DMS153 (cell line): Measurements from ENCODE around the gene RNF212.
"Not testable (repeated sequence)": the region's sequence is repeated elsewhere in the genome, so short reads cannot be mapped to it uniquely, and the experiment has no call there.

Source experiments
- DNase-seq: peaks from one replicate; lab custom pipeline; 2025; lab: John Stamatoyannopoulos, UW

Gene RNF212

GRCh38 chr4:1065732-1066131 lies 47.6 kb downstream of the RNF212 start:
- DNase-seq, result no peak

- DNase-seq, result no peak
These were observed 50.9 kb downstream of the RNF212 start for GRCh38 chr4:1062419-1062818.

DNA sequence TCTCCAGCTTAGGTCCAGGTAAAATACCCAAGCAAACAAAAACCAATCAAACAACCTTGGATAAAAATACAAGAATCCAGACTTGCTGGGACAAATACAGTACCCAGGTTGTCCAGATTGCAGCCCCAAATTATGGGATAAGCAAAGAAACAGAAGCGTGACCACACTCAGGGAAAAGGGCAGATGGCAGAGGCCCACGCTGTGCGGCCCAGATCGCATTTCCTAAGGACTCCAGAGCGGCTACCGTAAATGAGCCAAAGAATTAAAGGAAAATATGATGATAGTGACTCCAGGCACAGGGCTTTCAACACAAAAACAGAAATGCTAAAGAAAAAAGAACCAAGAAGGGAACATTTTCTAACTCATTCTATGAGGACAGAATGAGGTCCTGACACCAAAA lies 51.6 kb downstream of the RNF212 start:
- DNase-seq, result no peak

DNA sequence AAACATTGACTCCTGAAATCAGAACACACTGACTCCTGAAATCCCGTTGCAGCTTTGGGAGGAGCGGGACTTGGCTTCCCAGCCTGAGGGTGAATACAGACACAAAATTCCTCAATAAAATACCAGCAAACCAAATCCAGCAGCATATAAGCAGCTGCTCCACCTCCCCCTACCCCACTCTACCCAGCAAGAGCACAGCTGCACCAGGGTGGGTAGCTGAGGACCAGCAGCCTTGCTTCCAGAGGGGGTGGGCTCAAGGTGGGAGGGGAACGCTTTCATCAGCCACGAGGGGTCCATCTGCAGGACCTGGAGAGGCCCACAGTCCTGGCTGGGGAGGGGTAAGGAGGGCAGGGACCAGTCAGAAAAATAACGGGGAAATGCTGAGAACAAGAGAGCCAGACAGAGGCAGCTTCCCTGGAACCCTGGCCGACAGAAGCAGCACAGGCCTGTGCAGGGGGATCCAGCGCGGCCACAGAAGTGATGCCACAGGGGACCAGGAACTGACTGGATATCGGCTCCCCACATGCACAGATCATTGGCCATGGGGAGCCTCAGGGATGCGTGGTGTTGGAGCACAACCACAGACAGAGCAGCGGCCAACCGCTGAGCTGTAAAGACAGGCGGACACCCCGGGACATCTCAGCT lies 52.2 kb downstream of the RNF212 start:
- no peak for DNase-seq

DNA sequence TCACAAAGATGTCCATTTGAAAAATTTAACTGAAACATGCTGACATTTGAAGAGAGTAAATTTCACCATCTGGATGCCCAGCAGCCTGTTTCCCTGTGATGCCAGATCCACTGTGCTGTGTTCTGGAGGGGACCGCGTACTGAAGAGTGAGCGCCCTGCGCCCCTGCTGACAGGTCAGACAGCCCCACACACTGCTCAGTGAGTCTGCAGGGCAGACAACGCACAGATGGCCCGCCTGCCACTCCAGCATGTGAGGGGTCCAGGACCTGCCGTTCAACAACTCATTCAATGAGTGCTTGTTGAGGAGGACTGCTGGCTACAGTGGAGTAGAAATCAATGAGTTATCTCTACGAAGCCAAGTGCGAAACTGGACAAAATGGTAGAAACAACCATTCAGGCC lies 52.7 kb downstream of the RNF212 start:
- DNase-seq, result no peak

- DNase-seq, result no peak
These were observed 53.2 kb downstream of the RNF212 start for GRCh38 chr4:1060121-1060520.

DNA sequence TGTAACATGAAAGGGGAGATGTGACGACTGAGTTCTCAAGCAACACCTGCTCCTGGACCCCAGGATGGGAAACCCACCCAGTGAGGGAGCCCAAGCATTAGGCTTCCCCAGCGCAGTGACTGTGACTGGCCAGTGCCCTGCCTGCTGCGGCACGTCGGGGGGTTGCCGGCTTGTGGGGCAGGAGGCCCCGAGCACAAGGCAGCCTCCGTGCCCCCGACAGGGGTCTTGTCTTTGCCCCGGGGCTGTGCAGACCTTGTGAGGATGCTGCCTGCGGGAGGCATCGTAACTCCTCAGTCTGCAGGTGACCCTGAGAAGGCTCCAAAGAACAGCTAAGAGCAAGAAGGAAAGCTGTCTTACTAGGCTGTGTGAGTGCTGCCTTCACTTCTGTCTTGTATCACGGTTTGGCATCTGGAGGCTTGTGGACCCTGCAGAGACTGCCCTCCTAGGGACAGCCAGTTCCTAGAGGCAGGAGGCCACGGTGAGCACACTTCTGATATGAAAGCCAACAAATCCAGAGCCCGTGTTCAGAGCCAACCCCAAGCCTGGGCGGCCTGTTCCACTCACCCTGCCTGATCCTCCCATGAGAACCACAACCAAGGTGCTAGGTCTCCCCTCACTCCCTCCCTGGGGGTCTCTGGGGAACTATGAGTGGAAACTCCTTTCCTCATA lies 54.2 kb downstream of the RNF212 start:
- DNase-seq, result no peak

DNA sequence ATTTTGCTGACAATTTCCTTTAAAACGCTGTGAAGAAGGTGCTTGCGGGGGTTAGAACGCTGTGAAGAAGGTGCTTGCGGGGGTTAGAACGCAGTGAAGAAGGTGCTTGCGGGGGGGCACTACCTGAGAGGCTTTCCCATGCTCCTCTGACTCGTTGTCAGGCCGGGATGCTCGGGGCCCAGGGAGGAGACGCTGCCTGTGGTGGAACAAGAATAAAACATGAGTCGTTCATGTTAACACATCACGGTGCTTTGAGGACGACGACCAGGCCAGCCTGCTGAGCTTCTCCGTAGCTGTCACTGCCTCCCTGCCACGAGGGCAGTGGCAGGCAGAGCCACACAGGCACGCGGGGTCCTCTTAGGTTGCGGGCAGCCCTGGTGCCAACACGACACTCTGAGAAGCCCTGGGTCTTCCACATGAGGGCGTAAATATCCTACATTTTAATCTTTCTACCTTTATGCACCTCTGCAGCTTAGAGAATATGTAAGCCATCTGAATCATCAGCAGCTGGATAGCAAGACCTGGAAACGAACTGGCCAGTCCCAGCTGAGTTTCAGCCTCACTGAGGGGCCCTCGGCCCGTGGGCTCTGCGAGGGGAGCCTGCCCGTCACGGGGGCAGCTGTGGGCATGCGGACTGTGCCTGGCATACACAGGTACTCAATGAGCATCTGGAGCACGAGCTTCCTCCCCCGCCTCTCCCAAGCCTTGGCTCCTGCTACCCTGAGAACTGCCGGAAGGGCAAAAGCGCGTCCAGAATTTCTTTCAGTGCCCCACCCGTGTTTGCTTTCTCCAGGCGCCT lies 55.0 kb downstream of the RNF212 start:
- DNase-seq, result no peak

DNA sequence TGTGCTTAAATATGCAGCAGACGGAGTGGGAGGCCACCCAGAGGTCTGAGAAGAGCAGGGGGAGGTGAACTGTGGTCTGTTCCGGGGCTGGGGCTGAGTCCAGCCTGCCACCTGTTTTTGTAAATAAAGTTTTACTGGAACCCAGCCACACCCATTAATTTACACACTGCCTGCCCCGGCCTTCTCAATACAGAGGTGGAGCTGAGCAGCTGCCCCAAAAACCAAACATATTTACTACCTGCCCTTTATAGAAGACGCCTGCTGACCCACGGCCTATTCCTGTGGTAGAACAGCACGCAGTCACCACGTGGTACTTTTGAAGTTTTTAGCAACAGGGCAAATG lies 56.0 kb downstream of the RNF212 start:
- no peak for DNase-seq

GRCh38 chr4:1056671-1057402 lies 56.5 kb downstream of the RNF212 start:
- no peak for DNase-seq

- no peak for DNase-seq
These were observed 57.4 kb downstream of the RNF212 start for GRCh38 chr4:1055721-1056590.

- DNase-seq, result not testable (repeated sequence)
These were observed 58.1 kb downstream of the RNF212 start for GRCh38 chr4:1055243-1055701.

GRCh38 chr4:1054696-1055242 lies 58.6 kb downstream of the RNF212 start:
- not testable (repeated sequence) for DNase-seq

DNA sequence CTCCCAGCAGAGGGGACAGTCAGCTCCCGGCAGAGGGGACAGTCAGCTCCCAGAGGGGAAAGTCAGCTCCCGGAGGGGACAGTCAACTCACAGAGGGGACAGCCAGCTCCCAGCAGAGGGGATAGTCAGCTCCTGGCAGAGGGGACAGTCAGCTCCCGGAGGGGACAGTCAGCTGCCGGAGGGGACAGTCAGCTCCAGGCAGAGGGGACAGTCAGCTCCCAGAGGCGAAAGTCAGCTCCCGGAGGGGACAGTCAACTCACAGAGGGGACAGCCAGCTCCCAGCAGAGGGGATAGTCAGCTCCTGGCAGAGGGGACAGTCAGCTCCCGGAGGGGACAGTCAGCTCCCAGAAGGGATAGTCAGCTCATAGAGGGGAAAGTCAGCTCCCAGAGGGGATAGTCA lies 59.5 kb downstream of the RNF212 start:
- not testable (repeated sequence) for DNase-seq

GRCh38 chr4:1053080-1053661 lies 60.2 kb downstream of the RNF212 start:
- DNase-seq, result no peak

DNA sequence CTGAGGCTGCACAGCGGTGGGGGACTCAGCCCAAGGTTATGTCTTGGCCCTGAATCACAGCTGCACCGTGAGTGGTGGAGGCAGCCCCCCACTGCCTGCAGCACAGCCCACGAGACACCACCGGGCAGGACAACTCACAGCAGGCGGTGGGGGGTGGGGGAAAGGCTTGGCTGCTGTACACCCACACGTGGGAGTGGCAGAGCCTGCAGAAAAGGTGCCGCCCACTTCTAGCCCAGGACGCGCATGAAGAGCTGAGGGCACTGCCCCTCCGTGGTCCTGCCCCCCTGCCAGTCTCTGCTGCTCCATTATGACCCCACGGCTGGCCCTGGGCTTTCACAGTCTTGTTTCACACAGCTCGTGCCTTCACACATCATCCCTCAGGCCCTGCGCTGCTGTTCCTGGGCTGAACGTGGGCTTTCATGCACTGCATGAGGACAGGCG lies 61.1 kb downstream of the RNF212 start:
- DNase-seq, result no peak

GRCh38 chr4:1051472-1051871 lies 61.9 kb downstream of the RNF212 start:
- DNase-seq, result no peak

DNA sequence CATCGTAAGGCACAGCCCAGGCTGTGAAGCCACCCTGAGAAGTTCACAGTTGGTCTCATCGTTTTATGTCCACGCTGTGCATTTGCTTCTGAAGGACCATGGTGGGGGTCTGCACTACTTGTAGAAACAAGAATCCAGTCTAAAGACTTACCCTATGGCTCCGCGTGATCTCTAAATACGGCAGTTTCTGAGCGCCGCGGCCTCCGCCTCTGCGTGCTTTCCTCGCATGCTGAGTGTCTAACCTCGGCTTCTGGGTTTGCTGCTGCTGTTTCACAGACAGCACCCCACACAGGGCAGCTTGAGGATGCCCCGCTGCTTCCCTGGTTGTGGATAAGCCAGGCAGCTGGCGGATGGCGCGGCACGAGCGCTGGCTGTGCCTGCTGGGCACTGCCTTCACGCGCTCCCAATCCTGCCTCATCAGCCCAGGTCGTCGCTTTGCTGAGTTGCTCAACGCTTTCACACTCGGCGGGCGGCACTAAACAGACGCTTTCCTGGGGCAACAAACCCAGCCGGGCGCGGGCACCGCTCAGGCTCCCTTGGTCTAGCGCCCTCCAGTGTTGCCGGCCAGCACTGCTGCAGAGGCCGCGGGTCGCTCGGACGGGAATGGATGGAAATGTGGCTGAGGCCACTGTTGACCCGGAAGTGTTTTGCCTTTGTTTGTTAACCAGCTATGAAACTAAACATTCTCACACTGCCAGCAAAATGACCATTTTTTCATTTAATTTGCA lies 62.7 kb downstream of the RNF212 start:
- DNase-seq, result no peak

DNA sequence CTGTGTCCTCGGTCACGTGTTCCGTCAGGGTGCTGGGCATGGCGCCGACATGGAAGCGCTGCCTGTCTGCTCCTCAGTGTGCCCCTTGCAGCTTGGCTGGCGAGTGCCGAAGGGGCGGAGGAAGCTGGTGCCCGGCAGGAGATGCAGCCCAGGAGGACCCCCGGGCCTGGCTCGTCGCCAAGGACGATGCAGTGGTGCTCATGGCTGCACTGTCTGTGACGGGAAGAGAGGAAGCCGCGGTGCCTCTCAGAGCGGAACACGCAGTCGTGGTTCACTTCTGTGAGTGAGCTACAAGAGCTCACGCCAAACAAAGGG lies 63.8 kb downstream of the RNF212 start:
- DNase-seq, result no peak
